ENCODE data around the gene REX1BD.
A peak's percentile ranks its signal among the peaks of the same experiment; 100 is the strongest.

The REX1BD gene

DNA sequence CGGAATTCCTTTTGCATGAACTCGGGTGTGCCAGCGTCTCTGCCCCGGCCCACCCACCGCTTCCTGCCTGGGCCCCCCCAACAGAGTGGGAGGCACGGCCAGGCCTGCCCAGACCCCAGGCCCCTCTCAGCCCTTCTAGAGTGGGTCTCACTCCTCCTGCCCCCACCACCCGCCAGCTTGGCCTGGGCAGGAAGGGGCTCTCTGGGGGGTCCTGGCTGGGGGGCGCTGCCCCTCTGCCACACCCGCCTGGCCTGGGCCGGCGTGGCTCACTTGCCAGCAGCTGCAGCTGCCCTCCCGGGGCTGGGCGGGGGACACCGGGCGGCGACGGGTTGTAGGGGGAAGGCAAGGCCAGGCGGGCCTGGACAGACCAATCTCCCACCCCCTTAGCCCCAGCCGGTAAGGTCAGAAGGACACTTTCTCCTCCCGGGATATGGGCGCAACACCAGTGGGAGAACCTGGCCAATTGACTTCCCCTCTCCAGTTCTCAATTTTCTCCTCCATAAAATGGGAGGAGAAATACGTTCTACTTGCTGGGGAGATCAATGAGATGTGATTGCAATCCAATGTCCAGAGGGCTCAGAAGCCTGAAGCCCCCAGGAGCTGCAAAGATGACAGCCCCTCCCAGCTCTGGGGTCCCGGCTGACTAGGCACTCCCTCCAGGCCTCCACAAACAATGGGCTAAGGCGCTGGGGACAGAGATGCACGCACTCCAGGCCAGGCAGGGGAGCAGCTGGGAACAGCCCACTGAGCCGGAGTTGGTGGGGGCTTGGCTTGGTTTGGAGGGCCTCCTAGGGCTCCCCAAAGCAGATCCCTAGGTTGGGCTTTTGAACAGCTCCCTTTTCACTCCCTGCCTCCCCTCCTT is 15.6 kb downstream of the REX1BD start:
- Mint-ChIP-seq H3K27me3 (ENCODE audit: low read depth) (peaks cover 58% of the 10 kb centered on the region), H3K36me3 (ENCODE audit: low read depth) (no peaks in the 10 kb centered on the region), H3K27ac (no peak overlapping the region)

DNA sequence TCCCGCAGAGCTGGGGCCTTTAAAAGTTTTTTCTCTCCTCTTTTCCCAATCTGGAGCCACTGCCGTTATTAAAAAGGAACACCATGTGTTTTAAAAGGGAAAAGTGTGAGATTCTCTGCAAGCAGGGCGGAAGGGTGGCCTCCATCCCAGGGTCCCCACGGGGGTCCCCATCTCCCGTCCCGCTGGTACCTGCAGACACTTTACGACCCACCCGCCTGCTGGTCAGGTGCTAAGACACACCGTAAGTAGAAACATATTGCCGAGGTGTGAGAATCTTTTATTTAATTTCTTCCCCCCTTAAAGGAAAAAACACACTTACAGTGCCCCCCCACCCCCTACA is 16.2 kb downstream of the REX1BD start:
- peaks cover 64% of the 10 kb centered on the region for H3K27me3 Mint-ChIP-seq (ENCODE audit: low read depth)
- no peak overlapping the region for H3K27ac Mint-ChIP-seq
- no peak overlapping the region for H3K4me3 Mint-ChIP-seq
- H3K4me1 Mint-ChIP-seq (ENCODE audit: low read depth) = peaks cover 1% of the 10 kb centered on the region
- no peaks in the 10 kb centered on the region for H3K9me3 Mint-ChIP-seq
- no peaks in the 10 kb centered on the region for H3K36me3 Mint-ChIP-seq (ENCODE audit: low read depth)

More for the DNA sequence above, 15.6 kb downstream of the REX1BD start:
- H3K9me3 Mint-ChIP-seq = no peaks in the 10 kb centered on the region
- peaks cover 1% of the 10 kb centered on the region for H3K4me1 Mint-ChIP-seq (ENCODE audit: low read depth)
- no peak overlapping the region for H3K4me3 Mint-ChIP-seq

DNA sequence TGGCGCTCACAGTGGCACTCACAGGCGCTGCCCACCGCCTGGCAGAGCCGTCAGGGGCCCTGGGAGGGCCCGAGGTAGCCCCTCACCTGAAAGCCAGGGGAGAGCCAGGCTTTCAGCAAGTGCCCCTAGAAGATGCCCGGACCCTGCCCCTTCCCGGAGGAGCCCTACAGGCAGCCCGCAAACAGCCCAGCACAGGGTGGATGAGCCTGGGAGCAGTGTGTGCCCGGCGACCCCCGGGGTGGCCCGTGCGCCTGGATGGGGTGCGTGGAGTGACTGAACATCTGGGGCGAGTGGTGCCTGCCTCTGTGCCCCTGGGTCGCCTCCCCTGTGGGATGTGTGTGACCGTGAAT is 16.6 kb downstream of the REX1BD start:
- H3K27ac Mint-ChIP-seq = no peak overlapping the region
- H3K36me3 Mint-ChIP-seq (ENCODE audit: low read depth) = no peaks in the 10 kb centered on the region
- H3K27me3 Mint-ChIP-seq (ENCODE audit: low read depth) = peaks cover 67% of the 10 kb centered on the region
- no peak overlapping the region for H3K4me3 Mint-ChIP-seq
- no peaks in the 10 kb centered on the region for H3K9me3 Mint-ChIP-seq
- H3K4me1 Mint-ChIP-seq (ENCODE audit: low read depth) = peaks cover 1% of the 10 kb centered on the region

DNA sequence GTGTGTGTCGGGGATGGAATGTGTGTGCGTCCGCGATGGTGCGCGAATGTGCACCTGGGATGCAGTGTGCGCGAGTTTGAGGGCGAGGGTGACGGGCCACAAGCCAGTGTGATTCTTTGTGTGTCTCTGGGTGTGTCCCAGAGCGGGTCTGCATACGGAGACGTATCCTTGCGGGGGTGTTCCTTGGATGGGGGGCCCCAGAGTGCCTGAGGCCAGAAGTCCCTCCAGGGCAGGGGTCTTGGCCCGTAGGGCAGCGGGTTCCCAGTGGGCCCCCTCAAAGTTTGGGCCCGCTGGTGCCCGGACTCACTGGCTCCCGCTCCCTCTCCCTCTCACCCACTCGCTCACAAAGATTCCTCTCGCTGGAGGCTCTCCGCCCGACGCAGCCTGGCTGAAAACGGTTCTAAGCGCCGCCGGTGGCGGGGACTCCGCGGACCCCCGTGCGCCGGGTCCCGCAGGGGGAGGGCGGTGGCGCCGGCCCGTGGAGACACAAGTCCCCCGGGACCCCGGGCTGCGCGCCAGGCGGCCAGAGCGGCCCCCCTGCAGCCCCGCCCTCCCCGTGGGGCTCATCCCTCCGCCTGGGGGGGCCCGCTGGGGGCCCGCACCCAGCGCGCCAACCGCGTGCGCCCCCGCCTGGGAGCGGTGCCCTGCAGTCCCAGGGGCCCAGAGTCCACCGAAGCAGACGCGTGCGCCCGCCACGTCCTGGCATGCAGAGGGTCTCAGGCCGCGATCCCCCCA is 17.1 kb downstream of the REX1BD start:
- H3K27me3 Mint-ChIP-seq (ENCODE audit: low read depth) = peaks cover 70% of the 10 kb centered on the region
- H3K27ac Mint-ChIP-seq = no peak overlapping the region
- peaks cover 1% of the 10 kb centered on the region for H3K4me1 Mint-ChIP-seq (ENCODE audit: low read depth)
- H3K9me3 Mint-ChIP-seq = no peaks in the 10 kb centered on the region
- H3K36me3 Mint-ChIP-seq (ENCODE audit: low read depth) = no peaks in the 10 kb centered on the region
- H3K4me3 Mint-ChIP-seq = no peak overlapping the region

DNA sequence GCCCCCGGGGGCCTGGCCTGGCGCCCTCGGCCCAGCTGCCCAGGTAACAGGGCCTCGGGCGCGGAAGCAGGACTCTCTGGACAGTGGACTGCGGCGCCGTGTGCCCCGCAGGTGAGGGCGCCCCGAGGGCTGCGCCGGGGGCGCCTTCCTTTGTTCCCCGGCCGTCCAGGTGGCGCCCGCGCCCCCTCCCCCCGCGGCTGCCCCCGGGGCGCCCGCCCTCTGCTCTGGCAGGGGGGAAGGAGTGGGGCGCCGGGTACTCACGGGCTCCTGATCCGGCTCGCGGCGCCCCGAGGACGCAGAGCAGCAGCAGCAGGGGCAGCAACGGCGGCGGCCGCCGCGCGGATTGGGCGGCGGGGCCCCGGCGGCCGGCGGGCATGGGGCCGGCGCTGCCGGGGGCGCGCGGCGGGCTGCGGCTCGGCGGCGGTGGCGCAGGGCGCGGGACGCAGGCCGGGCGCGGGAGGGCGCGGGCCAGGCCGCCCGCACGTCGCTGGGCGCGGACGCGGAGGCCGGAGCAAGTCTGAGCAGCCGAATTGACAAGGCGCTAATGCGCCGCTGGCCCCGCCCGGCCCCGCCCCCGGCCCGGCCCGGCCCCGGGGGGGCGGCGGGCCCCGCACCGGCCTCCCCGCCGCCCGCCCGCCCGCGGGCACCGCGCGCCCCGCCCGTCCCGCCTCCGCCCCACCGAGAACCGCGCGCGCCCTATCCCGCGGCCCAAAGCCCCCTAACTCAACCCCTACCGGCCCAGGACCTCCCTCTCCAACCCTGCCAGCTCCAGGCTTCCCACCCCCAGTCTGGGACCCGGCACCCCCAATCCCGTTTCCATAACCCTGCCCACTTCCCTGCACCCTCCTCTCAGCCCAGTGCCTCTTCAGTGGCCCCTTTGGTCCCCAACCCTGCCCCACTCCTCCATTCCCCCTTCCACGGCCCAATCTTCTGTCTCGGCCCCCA is 18.0 kb downstream of the REX1BD start, which contains the start of gene CRLF1:
Gene CRLF1 (minus strand): TSS at position 519 of the 945 bp plus-strand sequence. CDS start 143 bp downstream, at position 376.
- Mint-ChIP-seq H3K27me3 (ENCODE audit: low read depth) (peaks cover 75% of the 10 kb centered on the region), H3K4me3 (no peak within 1 kb of the TSS), H3K4me1 (ENCODE audit: low read depth) (peaks cover 5% of the 10 kb centered on the region), H3K27ac (peak within 1 kb of the TSS; percentile 49), H3K36me3 (ENCODE audit: low read depth) (no peaks in the 10 kb centered on the region), H3K9me3 (no peaks in the 10 kb centered on the region)

DNA sequence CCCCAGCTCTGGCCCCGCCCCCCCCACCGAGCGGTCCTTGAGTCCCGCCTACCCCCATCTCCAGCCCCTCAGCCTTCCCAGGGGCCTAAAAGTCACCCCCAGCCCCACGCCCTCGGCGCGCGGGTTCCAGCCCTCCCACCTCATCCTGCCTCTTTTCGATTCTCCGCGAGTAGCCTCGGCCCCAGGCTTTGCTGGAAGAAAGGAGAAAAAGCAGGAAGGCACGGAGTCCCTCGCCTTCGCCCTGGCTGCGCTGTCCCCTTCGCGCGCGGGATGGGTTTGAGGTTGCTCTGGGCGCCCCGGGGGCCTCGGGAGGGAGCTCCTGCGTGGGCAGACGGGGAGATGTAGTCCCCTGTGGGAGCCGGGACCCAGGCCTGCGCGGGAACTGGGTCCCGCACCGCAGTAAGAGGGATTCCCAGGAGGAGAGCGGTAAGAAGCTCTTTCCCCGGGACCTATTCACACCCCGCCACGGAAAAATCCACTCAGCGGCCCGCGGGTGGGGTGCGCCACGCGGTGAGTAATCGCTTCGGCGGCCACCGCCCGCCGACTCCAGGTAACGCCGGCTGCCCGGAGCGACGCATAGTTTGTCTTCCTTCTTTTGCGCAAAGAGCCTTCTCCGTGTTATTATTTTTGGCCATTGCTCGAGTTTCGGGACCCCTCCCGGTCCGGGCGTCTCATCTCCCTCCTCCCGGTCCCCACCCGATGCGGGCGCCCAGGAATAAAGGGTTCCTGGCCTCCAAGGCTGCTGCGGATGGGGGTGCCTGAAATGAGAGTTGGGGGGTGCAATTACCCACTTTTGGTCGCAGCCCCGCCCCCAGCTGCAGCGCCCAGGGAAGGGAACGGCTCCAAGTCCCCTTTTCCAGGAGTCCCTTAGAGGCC is 18.9 kb downstream of the REX1BD start:
- H3K9me3 Mint-ChIP-seq = no peaks in the 10 kb centered on the region
- peaks cover 9% of the 10 kb centered on the region for H3K4me1 Mint-ChIP-seq (ENCODE audit: low read depth)
- H3K36me3 Mint-ChIP-seq (ENCODE audit: low read depth) = no peaks in the 10 kb centered on the region
- no peak overlapping the region for H3K4me3 Mint-ChIP-seq
- H3K27me3 Mint-ChIP-seq (ENCODE audit: low read depth) = peaks cover 75% of the 10 kb centered on the region
- H3K27ac Mint-ChIP-seq = no peak overlapping the region

DNA sequence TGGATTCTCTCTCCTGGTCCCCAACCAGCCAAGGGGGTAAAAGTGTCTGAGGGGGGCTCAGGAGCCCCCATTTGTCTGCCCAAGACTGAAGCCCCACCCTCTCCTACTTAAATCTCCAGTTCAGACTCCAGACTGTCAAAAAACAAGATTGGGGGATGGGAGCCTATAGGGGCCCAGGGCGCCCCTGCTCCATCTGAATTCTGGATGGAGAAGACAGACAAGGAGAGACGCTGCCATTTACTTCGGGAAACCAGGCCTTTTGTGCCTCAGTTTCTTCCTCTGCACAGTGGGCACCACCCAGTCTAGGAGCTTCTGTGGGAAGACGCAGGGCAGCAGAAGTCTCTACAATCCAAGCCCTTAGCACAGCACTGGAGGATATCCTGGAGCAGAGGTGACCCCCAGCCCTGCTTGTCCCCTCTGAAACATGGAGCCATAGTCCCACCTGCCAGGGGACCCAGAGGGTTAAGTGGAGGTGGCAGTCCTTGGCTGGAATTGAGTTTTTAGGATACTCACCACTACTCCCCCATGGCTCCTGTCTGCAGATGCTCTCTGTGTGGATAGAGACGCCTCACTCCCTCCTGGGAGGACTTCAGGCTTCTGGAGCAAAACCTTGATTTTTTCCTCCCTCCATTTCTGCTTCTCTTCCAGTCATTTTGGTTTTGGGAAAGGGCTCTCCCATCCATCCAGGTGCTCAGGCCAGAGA is 19.7 kb downstream of the REX1BD start:
- Mint-ChIP-seq H3K4me3 (no peak overlapping the region), H3K27me3 (ENCODE audit: low read depth) (peaks cover 71% of the 10 kb centered on the region), H3K4me1 (ENCODE audit: low read depth) (peaks cover 10% of the 10 kb centered on the region), H3K9me3 (no peaks in the 10 kb centered on the region), H3K27ac (no peak overlapping the region), H3K36me3 (ENCODE audit: low read depth) (no peaks in the 10 kb centered on the region)

DNA sequence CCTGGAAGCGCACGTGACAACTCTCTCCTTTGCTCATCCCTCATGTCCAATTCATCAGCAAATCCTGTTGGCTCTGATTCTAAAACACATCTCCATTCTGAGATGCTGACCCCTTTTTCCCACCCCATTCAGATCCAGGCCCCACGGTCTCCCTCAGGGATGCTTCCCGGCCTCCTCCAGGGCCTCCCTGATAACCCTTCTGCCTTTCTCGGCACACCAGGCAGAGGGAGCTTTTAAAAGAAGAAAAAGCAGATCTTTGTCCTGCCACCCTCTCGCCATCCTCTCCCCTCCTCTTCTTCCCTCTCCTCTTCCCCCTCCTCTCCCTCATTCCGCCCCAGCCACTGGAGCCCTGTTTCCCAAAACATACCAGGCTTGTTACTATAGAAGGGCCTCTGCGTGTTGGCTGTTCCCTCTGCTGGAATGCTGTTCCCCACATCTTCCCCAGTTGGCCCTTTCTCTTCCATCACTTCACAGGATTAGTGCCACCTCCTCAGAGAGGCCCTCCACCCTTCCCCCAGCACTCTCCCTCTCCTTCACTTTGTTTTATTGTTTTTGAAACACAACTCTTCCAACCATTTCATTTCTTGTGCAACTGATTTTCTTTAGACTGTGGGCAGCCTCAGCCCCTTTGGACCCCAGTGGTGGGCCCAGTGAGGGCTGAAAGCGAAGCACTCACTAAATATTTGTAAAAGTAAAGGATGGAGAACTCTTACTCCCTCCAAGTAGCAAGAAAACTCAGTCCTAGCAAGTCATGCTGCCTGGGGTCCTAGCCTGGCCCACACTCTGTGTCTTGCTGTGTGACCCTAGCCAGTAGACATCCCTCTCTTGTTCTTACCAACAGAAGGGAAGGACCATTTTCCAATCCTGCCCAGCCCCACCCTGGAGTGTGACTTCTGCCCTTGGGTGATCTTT is 20.5 kb downstream of the REX1BD start:
- H3K4me3 Mint-ChIP-seq = no peak overlapping the region
- peaks cover 13% of the 10 kb centered on the region for H3K4me1 Mint-ChIP-seq (ENCODE audit: low read depth)
- H3K27me3 Mint-ChIP-seq (ENCODE audit: low read depth) = peaks cover 77% of the 10 kb centered on the region
- H3K9me3 Mint-ChIP-seq = no peaks in the 10 kb centered on the region
- no peak overlapping the region for H3K27ac Mint-ChIP-seq
- no peaks in the 10 kb centered on the region for H3K36me3 Mint-ChIP-seq (ENCODE audit: low read depth)

DNA sequence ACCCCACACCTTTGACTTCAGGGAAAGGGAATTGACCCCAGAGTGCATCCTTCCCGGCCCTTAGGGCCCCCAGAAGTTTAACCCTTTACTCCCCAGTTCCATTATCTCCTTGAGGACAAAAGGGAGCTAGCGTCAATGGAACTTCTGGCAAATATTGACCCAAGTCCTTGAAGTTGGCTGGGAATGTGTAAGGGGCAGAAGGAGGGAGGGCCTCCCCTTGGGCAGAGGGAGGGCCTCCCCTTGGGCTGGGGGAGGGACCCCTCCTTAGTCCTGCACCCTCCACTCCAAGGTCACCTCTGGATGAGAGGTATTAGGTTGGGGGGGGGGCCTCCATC is 21.1 kb downstream of the REX1BD start:
- Mint-ChIP-seq H3K4me1 (ENCODE audit: low read depth) (peaks cover 13% of the 10 kb centered on the region), H3K27ac (no peak overlapping the region), H3K27me3 (ENCODE audit: low read depth) (peaks cover 78% of the 10 kb centered on the region), H3K9me3 (no peaks in the 10 kb centered on the region), H3K36me3 (ENCODE audit: low read depth) (no peaks in the 10 kb centered on the region), H3K4me3 (no peak overlapping the region)

DNA sequence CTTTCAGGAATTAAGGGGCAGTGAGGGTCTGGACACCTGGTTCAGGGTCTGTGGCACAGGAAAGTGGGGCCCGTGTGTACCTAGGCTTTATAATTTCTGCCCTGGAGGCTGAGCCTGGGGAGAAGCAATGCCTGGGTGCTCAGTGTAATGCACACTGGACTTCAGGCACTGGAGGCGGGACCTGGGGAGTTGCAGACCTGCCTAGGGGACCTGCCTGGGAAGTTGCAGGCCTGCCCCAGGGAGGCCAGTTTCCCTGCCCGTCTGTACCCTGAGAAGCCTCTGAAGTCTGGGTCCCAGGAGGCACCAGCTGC is 21.6 kb downstream of the REX1BD start:
- Mint-ChIP-seq H3K27me3 (ENCODE audit: low read depth) (peaks cover 78% of the 10 kb centered on the region), H3K27ac (no peak overlapping the region), H3K4me1 (ENCODE audit: low read depth) (peaks cover 13% of the 10 kb centered on the region), H3K9me3 (no peaks in the 10 kb centered on the region), H3K4me3 (no peak overlapping the region), H3K36me3 (ENCODE audit: low read depth) (no peaks in the 10 kb centered on the region)

DNA sequence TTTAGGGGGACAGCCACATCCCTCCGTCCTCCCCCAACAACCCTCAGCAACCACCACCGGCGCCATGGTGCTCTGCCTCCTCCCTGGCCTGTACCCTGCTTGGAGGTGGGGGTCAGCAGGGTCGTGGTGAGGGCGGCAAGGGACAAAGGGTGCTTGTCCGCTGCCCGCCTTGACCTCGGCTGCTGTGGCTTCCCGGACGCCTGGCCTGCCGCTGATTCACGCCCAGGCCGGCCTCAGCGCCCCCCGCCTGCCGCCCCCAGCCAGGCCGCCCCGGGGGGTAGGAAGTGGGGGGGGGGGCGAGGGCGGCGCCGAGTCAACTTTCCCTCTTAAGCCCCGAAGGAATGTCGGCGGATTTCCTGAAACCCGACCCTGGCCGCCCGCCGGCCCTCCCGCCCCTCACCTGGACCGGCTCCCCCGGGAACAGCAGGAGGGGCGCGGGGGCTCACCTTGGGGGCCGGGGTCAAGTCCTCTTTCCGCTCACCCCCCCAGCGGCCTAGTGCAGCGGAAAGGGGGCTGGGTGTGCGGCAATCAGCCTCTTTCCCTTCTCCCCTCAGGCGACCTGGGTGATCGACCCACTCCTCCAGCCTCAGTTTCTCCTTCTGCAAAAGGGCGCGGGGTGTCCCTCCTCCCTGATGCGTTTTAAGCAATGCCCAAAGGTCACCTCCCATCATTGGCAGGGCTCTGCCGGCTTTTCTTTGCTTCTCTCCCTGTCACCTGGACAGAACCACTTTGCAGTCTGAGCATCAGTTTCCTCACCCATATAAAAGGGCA is 22.1 kb downstream of the REX1BD start:
- Mint-ChIP-seq H3K4me3 (no peak overlapping the region), H3K4me1 (ENCODE audit: low read depth) (peaks cover 13% of the 10 kb centered on the region), H3K27ac (no peak overlapping the region), H3K27me3 (ENCODE audit: low read depth) (peaks cover 79% of the 10 kb centered on the region), H3K9me3 (no peaks in the 10 kb centered on the region), H3K36me3 (ENCODE audit: low read depth) (no peaks in the 10 kb centered on the region)

DNA sequence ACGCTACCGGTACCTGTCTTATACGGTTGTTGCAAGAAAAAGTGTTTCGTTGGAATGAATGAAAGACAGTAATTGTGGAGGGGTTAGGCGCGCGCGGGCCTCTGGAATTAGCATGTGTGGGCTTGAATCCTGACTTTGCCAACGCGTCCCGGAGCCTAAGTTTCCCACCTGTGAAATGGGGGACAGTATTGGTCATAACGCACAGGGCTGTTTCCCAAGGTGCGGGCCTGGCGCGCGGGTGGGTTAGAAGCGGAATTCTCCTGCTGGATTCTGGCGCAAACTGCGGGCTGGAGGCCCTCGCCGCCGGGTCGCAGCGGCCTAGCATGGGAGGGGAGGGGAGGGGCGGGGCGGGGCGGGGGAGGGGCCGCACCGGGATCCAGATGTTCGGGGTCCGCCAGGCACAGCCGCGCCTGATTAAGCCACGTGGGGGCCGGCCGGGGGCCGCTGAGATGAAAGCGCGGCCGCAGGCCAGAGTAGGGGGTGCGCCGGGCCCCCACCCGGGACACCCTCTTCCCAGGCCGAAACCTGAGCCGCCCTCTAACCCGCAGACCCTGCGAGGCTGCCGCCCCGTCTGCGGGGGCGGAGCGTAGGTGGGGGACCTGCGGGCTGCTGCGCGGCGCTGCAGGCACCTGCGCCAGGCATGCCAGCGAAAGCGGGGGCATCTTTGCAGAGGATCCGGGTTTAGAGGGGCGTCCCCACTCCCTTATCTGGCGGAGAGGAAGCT is 22.9 kb downstream of the REX1BD start:
- Mint-ChIP-seq H3K27ac (no peak overlapping the region), H3K9me3 (no peaks in the 10 kb centered on the region), H3K36me3 (ENCODE audit: low read depth) (no peaks in the 10 kb centered on the region), H3K27me3 (ENCODE audit: low read depth) (peaks cover 84% of the 10 kb centered on the region), H3K4me1 (ENCODE audit: low read depth) (peaks cover 13% of the 10 kb centered on the region), H3K4me3 (peak overlapping the region; percentile 13)
